H1 (cell line): Measurements from ENCODE around the gene TBC1D9. TPM values are rescaled to one million over a fixed set of nuclear protein-coding genes. Genes with fewer than 3 reads are reported as not detected.

Experiments used
- CTCF ChIA-PET: fragments of 300-600 bp; sonication (Branson Sonifier 250); formaldehyde crosslinking; loops from one replicate; lab custom pipeline; 2021; ENCODE audit not compliant: partially characterized antibody; lab: Charles Lee
- POLR2A ChIA-PET: fragments of 300-600 bp; sonication (Branson Sonifier 250); formaldehyde crosslinking; loops from one replicate; lab custom pipeline; 2021; ENCODE audit warnings: inconsistent platforms; ENCODE audit not compliant: partially characterized antibody; lab: Charles Lee
- DNase-seq, 2 experiments: peaks; one replicate each; pipeline versions ENCODE4 v3.0.0 to v3.0.0-alpha.2; 2010 to 2022; ENCODE audit warnings: low spot score in 2 of 2, low read depth in 1 of 2, mixed read lengths in 1 of 2
- FAIRE-seq: peaks from 2 replicates; lab custom pipeline; 2011; peaks lifted over from hg19 to GRCh38; lab: Jason Lieb, UNC
- H2AFZ ChIP-seq: 2 replicates; pipeline ENCODE4 v1.8.1; 2012; ENCODE audit warnings: low read length, inconsistent platforms
- H2AK5ac ChIP-seq: 2 replicates; pipeline ENCODE4 v1.6.1; 2013; ENCODE audit warnings: low read depth, low read length
- H2BK120ac ChIP-seq: replicated peaks from 2 replicates; pipeline ENCODE3; 2013; ENCODE audit warnings: low read depth, low read length, inconsistent platforms
- H2BK12ac ChIP-seq: 2 replicates; pipeline ENCODE4 v1.6.1; 2013; ENCODE audit warnings: low read depth, low read length
- H2BK15ac ChIP-seq: 2 replicates; pipeline ENCODE4 v1.6.1; 2013; ENCODE audit warnings: low read length
- H2BK20ac ChIP-seq: 2 replicates; pipeline ENCODE4 v1.6.1; 2013; ENCODE audit warnings: low read length
- H2BK5ac ChIP-seq: 2 replicates; pipeline ENCODE4 v1.6.1; 2013; ENCODE audit warnings: low read depth, low read length
- H3K14ac ChIP-seq: 2 replicates; pipeline ENCODE4 v1.6.1; 2013; ENCODE audit warnings: inconsistent platforms; ENCODE audit not compliant: insufficient read length
- H3K18ac ChIP-seq: 2 replicates; pipeline ENCODE4 v1.6.1; 2013; ENCODE audit warnings: low read length; ENCODE audit errors: extremely low read depth
- H3K23ac ChIP-seq: 2 replicates; pipeline ENCODE4 v1.6.1; 2013; ENCODE audit warnings: inconsistent platforms; ENCODE audit not compliant: insufficient read length
- H3K23me2 ChIP-seq: 2 replicates; pipeline ENCODE4 v1.6.1; 2013; ENCODE audit warnings: low read depth, low read length
- H3K27ac ChIP-seq: 2 replicates; pipeline ENCODE4 v1.6.1; 2011; ENCODE audit warnings: low read depth, low read length, inconsistent platforms
- H3K27me3 ChIP-seq, 4 experiments: replicated peaks in 1 of 4; 1 replicate in 1 of 4; 2 replicates in 3 of 4; pipeline versions ENCODE4 v1.6.1 to v1.8.1; 2011 to 2013; ENCODE audit warnings: low read length in 3 of 4, mild to moderate bottlenecking in 3 of 4, inconsistent platforms in 2 of 4, mixed read lengths in 2 of 4, moderate library complexity in 1 of 4; ENCODE audit not compliant: control insufficient read depth in 3 of 4, insufficient read depth in 3 of 4; ENCODE audit errors: extremely low read depth in 1 of 4
- H3K36me3 ChIP-seq, 4 experiments: 2 replicates each; pipeline versions ENCODE4 v1.6.1 to v1.8.1; 2011 to 2013; ENCODE audit warnings: mild to moderate bottlenecking in 4 of 4, low read length in 3 of 4, moderate library complexity in 2 of 4, control low read depth in 1 of 4, inconsistent platforms in 1 of 4; ENCODE audit not compliant: insufficient read depth in 4 of 4, control insufficient read depth in 2 of 4
- H3K4ac ChIP-seq: replicated peaks from 2 replicates; pipeline ENCODE3; 2013; ENCODE audit warnings: low read length, low read depth, mixed read lengths, inconsistent platforms; ENCODE audit not compliant: insufficient read length
- H3K4me1 ChIP-seq, 4 experiments: replicated peaks in 1 of 4; 1 replicate in 1 of 4; 2 replicates in 3 of 4; pipeline versions ENCODE4 v1.6.1 to v1.8.1; 2011 to 2013; ENCODE audit warnings: low read length in 3 of 4, inconsistent platforms in 2 of 4, mixed read lengths in 1 of 4; ENCODE audit not compliant: insufficient read depth in 4 of 4, control insufficient read depth in 3 of 4
- H3K4me2 ChIP-seq, 2 experiments: 2 replicates each; pipeline versions ENCODE4 v1.6.1 to v1.8.1; 2011 to 2013; ENCODE audit warnings: low read depth in 2 of 2, low read length in 2 of 2, control low read depth in 1 of 2, inconsistent platforms in 1 of 2, mild to moderate bottlenecking in 1 of 2; ENCODE audit not compliant: insufficient read depth in 1 of 2
- H3K4me3 ChIP-seq, 4 experiments: fragments of 200-600, 300-600 bp in 1 of 4; sonication (generic), shearing (Covaris generic), sonication (Bioruptor Twin) in 1 of 4; 2 replicates each; pipeline versions ENCODE4 v1.5.1 to v1.8.1; 2011 to 2016; ENCODE audit warnings: low read length in 4 of 4, low read depth in 3 of 4, control low read depth in 2 of 4, inconsistent platforms in 2 of 4, mild to moderate bottlenecking in 2 of 4, mixed read lengths in 1 of 4, moderate library complexity in 1 of 4; ENCODE audit not compliant: insufficient read depth in 2 of 4; ENCODE audit errors: extremely low read depth in 1 of 4
- H3K56ac ChIP-seq: replicated peaks from 2 replicates; pipeline ENCODE3; 2013; ENCODE audit warnings: low read depth, mild to moderate bottlenecking, mixed read lengths, low read length, inconsistent platforms; ENCODE audit not compliant: insufficient read length
- H3K79me1 ChIP-seq: 2 replicates; pipeline ENCODE4 v1.6.1; 2013; ENCODE audit warnings: low read depth, low read length, control low read depth
- H3K79me2 ChIP-seq, 2 experiments: 2 replicates each; pipeline versions ENCODE4 v1.6.1 to v1.8.1; 2012 to 2013; ENCODE audit warnings: low read length in 2 of 2, mild to moderate bottlenecking in 2 of 2, inconsistent platforms in 1 of 2; ENCODE audit not compliant: insufficient read depth in 2 of 2, control insufficient read depth in 1 of 2
- H3K9ac ChIP-seq, 4 experiments: replicated peaks in 1 of 4; 1 replicate in 1 of 4; 2 replicates in 3 of 4; pipeline versions ENCODE4 v1.6.1 to v1.8.1; 2011 to 2013; ENCODE audit warnings: low read depth in 3 of 4, low read length in 3 of 4, control low read depth in 2 of 4, mild to moderate bottlenecking in 2 of 4, moderate library complexity in 2 of 4, inconsistent platforms in 1 of 4; ENCODE audit errors: extremely low read depth in 1 of 4
- H3K9me3 ChIP-seq, 2 experiments: 2 replicates each; pipeline versions ENCODE4 v1.6.1 to v1.8.1; 2012 to 2013; ENCODE audit warnings: mild to moderate bottlenecking in 2 of 2, moderate library complexity in 2 of 2, control low read depth in 1 of 2, inconsistent platforms in 1 of 2, low read depth in 1 of 2, low read length in 1 of 2, mixed read lengths in 1 of 2; ENCODE audit not compliant: insufficient read depth in 2 of 2
- H4K20me1 ChIP-seq, 2 experiments: replicated peaks in 1 of 2; 2 replicates each; pipeline versions ENCODE3 to v1.8.1; 2011 to 2013; ENCODE audit warnings: inconsistent platforms in 2 of 2, low read length in 2 of 2, mild to moderate bottlenecking in 1 of 2; ENCODE audit not compliant: insufficient read depth in 2 of 2, control insufficient read depth in 1 of 2
- H4K5ac ChIP-seq: 2 replicates; pipeline ENCODE4 v1.6.1; 2013; ENCODE audit warnings: low read length, low read depth, mixed read lengths, inconsistent platforms; ENCODE audit not compliant: insufficient read length
- H4K8ac ChIP-seq: 2 replicates; pipeline ENCODE4 v1.8.0; 2013; ENCODE audit warnings: mild to moderate bottlenecking, moderate library complexity, low read length, inconsistent platforms; ENCODE audit not compliant: insufficient read depth; ENCODE audit errors: extremely low read depth
- H4K91ac ChIP-seq: replicated peaks from 2 replicates; pipeline ENCODE3; 2013; ENCODE audit warnings: low read length, mixed read lengths, inconsistent platforms; ENCODE audit not compliant: insufficient read length
- E2F6 ChIP-seq: IDR thresholded peaks from 2 replicates; pipeline ENCODE4 v1.6.1; 2012; ENCODE audit warnings: inconsistent platforms
- GABPA ChIP-seq: IDR thresholded peaks from 2 replicates; pipeline ENCODE4 v1.6.1; 2011; ENCODE audit warnings: mild to moderate bottlenecking, low read length, moderate library complexity, borderline replicate concordance; ENCODE audit not compliant: insufficient read depth
- JUND ChIP-seq: IDR thresholded peaks from 2 replicates; pipeline ENCODE4 v1.6.1; 2011; ENCODE audit warnings: mild to moderate bottlenecking, improper control_type of control experiment, low read length
- MAFK ChIP-seq: IDR thresholded peaks from 2 replicates; pipeline ENCODE4 v1.6.1; 2012; ENCODE audit warnings: low read depth, mild to moderate bottlenecking, improper control_type of control experiment, low read length
- POLR2A ChIP-seq, 2 experiments: IDR thresholded peaks; 1 replicate in 1 of 2; 2 replicates in 1 of 2; pipeline ENCODE4 v1.6.1; 2011; ENCODE audit warnings: low read depth in 2 of 2, low read length in 2 of 2, mild to moderate bottlenecking in 2 of 2; ENCODE audit errors: control extremely low read depth in 1 of 2
- WGBS, 2 experiments: shearing (Covaris generic) in 1 of 2; methylation state at CpG; one replicate each; pipeline versions ENCODE4 v1.1.6 to v1.1.7; 2013 to 2015; ENCODE audit warnings: low lambda C conversion rate in 2 of 2, mixed read lengths in 2 of 2, inconsistent platforms in 1 of 2, low coverage in 1 of 2, missing lambda C conversion rate in 1 of 2; ENCODE audit not compliant: insufficient replicate concordance in 2 of 2, insufficient coverage in 1 of 2, insufficient read length in 1 of 2; ENCODE audit errors: extremely low coverage in 1 of 2, missing lambda C conversion rate in 1 of 2; 5-methylcytosine and 5-hydroxymethylcytosine counted together
- polyA plus RNA-seq, 7 experiments: library from polyadenylated mRNA; depleted of rRNA in 3 of 7; stranded (reverse) in 5 of 7; unstranded in 2 of 7; fragments of >200 nt in 5 of 7; fragments of 200-250 nt in 2 of 7; gene quantifications; 1 replicate in 5 of 7; 2 replicates in 1 of 7; 4 replicates in 1 of 7; pipeline versions ENCODE4 v1.2.1 to v1.2.3, GENCODE V29; 2011 to 2013; ENCODE audit warnings: missing spikeins in 2 of 7, mixed read lengths in 2 of 7
- total RNA-seq: library from RNA; stranded (reverse); fragmentation: NEBNext Ultra II Directional; extraction: Animal tissue kit (Norgen Biotek cat#: 25700); gene quantifications from 2 replicates; pipeline ENCODE4 v1.2.1, GENCODE V29; 2021

TBC1D9 gene
- total and polyA plus RNA-seq, 2 of the 8 experiments (the other 6 are each of a cell fraction or from before 2014, with no cell fraction given), result 0.94 to 1.0 TPM

- POLR2A ChIA-PET, result interaction anchor here (0.6 kb wide), 1 partner anchor 480 kb away, joined by 3 read pairs; no protein-coding TSS in a partner anchor
- no peaks in the 10 kb centered on the region for H3K9me3 ChIP-seq
- TF ChIP-seq GABPA, result no peak
- no peak for TF ChIP-seq JUND
- TF ChIP-seq MAFK, result no peak
- no peak for TF ChIP-seq E2F6
- no peak for TF ChIP-seq POLR2A (IDR thresholded peaks at IDR 0.05; ENCODE audit: control extremely low read depth in 1 of 2, low read depth in 2 of 2, low read length in 2 of 2)
Measured at GRCh38 chr4:140641105-140641555, 115.1 kb downstream of the TBC1D9 start.

More at GRCh38 chr4:140641105-140641555, 115.1 kb downstream of the TBC1D9 start:
- H3K14ac ChIP-seq, result no peak overlapping the region
- no peak overlapping the region for H4K5ac ChIP-seq
- no peak overlapping the region for H3K4me3 ChIP-seq
- H3K23me2 ChIP-seq, result 0 out of 2 replicates have a peak, but pooled peaks cover 1% of the 10 kb centered on the region
- peaks cover 0 to 2% (median 0%) of the 10 kb centered on the region in 4 experiments; a peak in 5 of 7 replicates for H3K4me1 ChIP-seq
- H3K4ac ChIP-seq, result no peak overlapping the region
- FAIRE-seq (no peak), DNase-seq (no peak)
- H3K23ac ChIP-seq, result no peak overlapping the region
- no peak overlapping the region for H4K8ac ChIP-seq
- no peak overlapping the region for H2BK120ac ChIP-seq
- WGBS, 2 experiments, result 85% methylated on average over 6 of the region's 6 CpGs; no CpG with 5 or more reads in 1 of the 2 experiments
- 0 out of 4 replicates have a peak overlapping the region, but pooled peaks of 1 of the 2 experiments have one; percentile 50 for H3K4me2 ChIP-seq
- H3K27ac ChIP-seq, result no peak overlapping the region
- no peak overlapping the region for H2BK12ac ChIP-seq
- H3K79me2 ChIP-seq, result no peaks in the 10 kb centered on the region
- no peaks in the 10 kb centered on the region for H3K36me3 ChIP-seq
- no peak overlapping the region for H2AK5ac ChIP-seq
- H3K9ac ChIP-seq, result no peak overlapping the region
- H3K18ac ChIP-seq, result no peak overlapping the region
- no peak overlapping the region for H2BK15ac ChIP-seq
- no peaks in the 10 kb centered on the region for H4K20me1 ChIP-seq
- no peak overlapping the region for H3K56ac ChIP-seq
- H3K79me1 ChIP-seq, result no peaks in the 10 kb centered on the region
- H2AFZ ChIP-seq, result no peak overlapping the region
- CTCF ChIA-PET, result interaction anchor here (1.8 to 2.3 kb wide), 3 partner anchors 46 to 209 kb away, joined by 4 to 8 read pairs (median 6); no protein-coding TSS in a partner anchor
- H2BK5ac ChIP-seq, result no peak overlapping the region
- H2BK20ac ChIP-seq, result no peak overlapping the region
- no peaks in the 10 kb centered on the region for H3K27me3 ChIP-seq
- H4K91ac ChIP-seq, result no peak overlapping the region
